GM12878 (cell line): ENCODE data around the gene RCOR1. TPM values are rescaled to one million over a fixed set of nuclear protein-coding genes. Genes with fewer than 3 reads are reported as not detected.
A peak's percentile ranks its signal among the peaks of the same experiment; 100 is the strongest.

Experiments used
- BRCA1 ChIP-seq: IDR thresholded peaks from 2 replicates; pipeline ENCODE4 v1.6.1; 2011; ENCODE audit warnings: low read depth, low read length, improper control_type of control experiment
- CBFB ChIP-seq: IDR thresholded peaks from 2 replicates; pipeline ENCODE4 v1.6.1; 2016; ENCODE audit warnings: antibody characterized with exemption, low read depth
- CEBPB ChIP-seq, 2 experiments: fragments of 150-350 bp in 1 of 2; IDR thresholded peaks; 2 replicates each; pipeline ENCODE4 v1.6.1; 2012 to 2014; ENCODE audit warnings: low read depth in 2 of 2, low read length in 2 of 2, borderline replicate concordance in 1 of 2, inconsistent platforms in 1 of 2
- CHD4 ChIP-seq: fragments of 200-600 bp; sonication (generic); IDR thresholded peaks from 2 replicates; pipeline ENCODE4 v1.6.1; 2016; ENCODE audit warnings: mild to moderate bottlenecking
- CREM ChIP-seq: IDR thresholded peaks from 2 replicates; pipeline ENCODE4 v1.6.1; 2014; ENCODE audit warnings: antibody characterized with exemption, low read depth
- FOS ChIP-seq: IDR thresholded peaks from 3 replicates; pipeline ENCODE4 v1.6.1; 2011; ENCODE audit warnings: borderline replicate concordance; ENCODE audit not compliant: insufficient read length; ENCODE audit errors: extremely low read depth
- HDGF ChIP-seq: fragments of 450-650 bp; IDR thresholded peaks from 2 replicates; pipeline ENCODE4 v1.6.1; 2016; ENCODE audit warnings: antibody characterized with exemption
- IKZF2 ChIP-seq, 2 experiments: fragments of 450-650 bp; IDR thresholded peaks; 2 replicates each; pipeline ENCODE4 v1.6.1; 2017; ENCODE audit warnings: mild to moderate bottlenecking in 2 of 2, moderate library complexity in 2 of 2
- MEF2A ChIP-seq: IDR thresholded peaks from 2 replicates; pipeline ENCODE4 v1.6.1; 2011; ENCODE audit warnings: low read depth, mild to moderate bottlenecking, low read length, moderate library complexity; ENCODE audit not compliant: insufficient read depth
- NRF1 ChIP-seq: conservative IDR thresholded peaks from 2 replicates; pipeline ENCODE4 v1.6.1; 2011; ENCODE audit warnings: mild to moderate bottlenecking, low read depth, low read length, improper control_type of control experiment
- PAX8 ChIP-seq: fragments of 450-650 bp; IDR thresholded peaks from 2 replicates; pipeline ENCODE4 v1.6.1; 2017; ENCODE audit warnings: mild to moderate bottlenecking, moderate library complexity
- PML ChIP-seq: IDR thresholded peaks from 2 replicates; pipeline ENCODE4 v1.6.1; 2012; ENCODE audit warnings: low read length, inconsistent platforms
- RAD21 ChIP-seq: IDR thresholded peaks from 2 replicates; pipeline ENCODE4 v1.6.1; 2011; ENCODE audit warnings: mild to moderate bottlenecking, low read depth, low read length, moderate library complexity; ENCODE audit not compliant: insufficient read depth
- SMAD1 ChIP-seq: fragments of 450-650 bp; IDR thresholded peaks from 2 replicates; pipeline ENCODE4 v1.6.1; 2018; ENCODE audit warnings: mild to moderate bottlenecking, low read depth; ENCODE audit not compliant: partially characterized antibody
- SMC3 ChIP-seq: IDR thresholded peaks from 2 replicates; pipeline ENCODE4 v1.6.1; 2011; ENCODE audit warnings: low read length, improper control_type of control experiment, borderline replicate concordance
- SP1 ChIP-seq: IDR thresholded peaks from one replicate; pipeline ENCODE4 v1.6.1; 2011; ENCODE audit warnings: low read depth, low read length
- TBL1XR1 ChIP-seq: IDR thresholded peaks from 2 replicates; pipeline ENCODE4 v1.6.1; 2012; ENCODE audit warnings: low read depth, low read length, improper control_type of control experiment
- polyA plus RNA-seq, 11 experiments: library from polyadenylated mRNA; depleted of rRNA in 4 of 11; unstranded in 6 of 11; stranded (reverse) in 5 of 11; fragments of >200 nt; fragmentation: Nextera tagmentation in 4 of 11; fragmentation: Illumina TruSeq in 1 of 11; extraction: Ambion mirVana in 4 of 11; extraction: Trizol in 1 of 11; gene quantifications; 1 replicate in 1 of 11; 2 replicates in 10 of 11; pipeline versions ENCODE4 v1.2.1 to v1.2.3, GENCODE V29; 2011 to 2016; ENCODE audit warnings: inconsistent platforms in 2 of 11, missing spikeins in 2 of 11, low read depth in 1 of 11
- total RNA-seq, 4 experiments: library from RNA; depleted of rRNA in 3 of 4; stranded (reverse); fragments of >200 nt in 3 of 4; fragmentation: Illumina TruSeq in 1 of 4; extraction: Trizol in 1 of 4; gene quantifications; 2 replicates each; pipeline versions ENCODE4 v1.2.1 to v1.2.3, GENCODE V29; 2013 to 2021
- TF ChIP-seq, protein P1 (sequence below): fragments of 450-650 bp; IDR thresholded peaks from 2 replicates; pipeline ENCODE4 v1.6.1; 2018; ENCODE audit warnings: borderline replicate concordance, mild to moderate bottlenecking; ENCODE audit not compliant: partially characterized antibody
- TF ChIP-seq, protein P2 (sequence below): fragments of 150-350 bp; IDR thresholded peaks from 2 replicates; pipeline ENCODE4 v1.6.1; 2014; ENCODE audit warnings: mild to moderate bottlenecking, low read depth, low read length
- TF ChIP-seq, protein P3 (sequence below): fragments of 450-650 bp; formaldehyde crosslinking; IDR thresholded peaks from 2 replicates; pipeline ENCODE4 v1.4.0; 2022; ENCODE audit warnings: mild to moderate bottlenecking, moderate library complexity

RCOR1 gene
- total and polyA plus RNA-seq, 10 of the 15 experiments (the other 5 are each of a cell fraction or from before 2014, with no cell fraction given) = 1.6 to 12.2 (median 4.4) TPM

GRCh38 chr14:102754370-102755262 lies 162.2 kb downstream of the RCOR1 start (continued):
- TF ChIP-seq SMC3 (no peak), HDGF (peak; percentile 69; the same call in 1 of the 2 replicates), PAX8 (no peak), PML (no peak), FOS (no peak), BRCA1 (no peak), SP1 (peak; percentile 53), CHD4 (no peak), CREM (no peak; the same call in 1 of the 2 replicates), NRF1 (no peak), MEF2A (peak; percentile 93), RAD21 (no peak), IKZF2 (IDR thresholded peaks at IDR 0.05) (peak; percentile 67 to 78), CBFB (no peak), SMAD1 (no peak), CEBPB (IDR thresholded peaks at IDR 0.05; ENCODE audit: borderline replicate concordance in 1 of 2, low read depth in 2 of 2, low read length in 2 of 2) (no peak), TBL1XR1 (no peak)
- TF ChIP-seq, protein P1, sequence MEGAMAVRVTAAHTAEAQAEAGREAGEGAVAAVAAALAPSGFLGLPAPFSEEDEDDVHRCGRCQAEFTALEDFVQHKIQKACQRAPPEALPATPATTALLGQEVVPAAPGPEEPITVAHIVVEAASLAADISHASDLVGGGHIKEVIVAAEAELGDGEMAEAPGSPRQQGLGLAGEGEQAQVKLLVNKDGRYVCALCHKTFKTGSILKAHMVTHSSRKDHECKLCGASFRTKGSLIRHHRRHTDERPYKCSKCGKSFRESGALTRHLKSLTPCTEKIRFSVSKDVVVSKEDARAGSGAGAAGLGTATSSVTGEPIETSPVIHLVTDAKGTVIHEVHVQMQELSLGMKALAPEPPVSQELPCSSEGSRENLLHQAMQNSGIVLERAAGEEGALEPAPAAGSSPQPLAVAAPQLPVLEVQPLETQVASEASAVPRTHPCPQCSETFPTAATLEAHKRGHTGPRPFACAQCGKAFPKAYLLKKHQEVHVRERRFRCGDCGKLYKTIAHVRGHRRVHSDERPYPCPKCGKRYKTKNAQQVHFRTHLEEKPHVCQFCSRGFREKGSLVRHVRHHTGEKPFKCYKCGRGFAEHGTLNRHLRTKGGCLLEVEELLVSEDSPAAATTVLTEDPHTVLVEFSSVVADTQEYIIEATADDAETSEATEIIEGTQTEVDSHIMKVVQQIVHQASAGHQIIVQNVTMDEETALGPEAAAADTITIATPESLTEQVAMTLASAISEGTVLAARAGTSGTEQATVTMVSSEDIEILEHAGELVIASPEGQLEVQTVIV = no peak
- TF ChIP-seq, protein P2, sequence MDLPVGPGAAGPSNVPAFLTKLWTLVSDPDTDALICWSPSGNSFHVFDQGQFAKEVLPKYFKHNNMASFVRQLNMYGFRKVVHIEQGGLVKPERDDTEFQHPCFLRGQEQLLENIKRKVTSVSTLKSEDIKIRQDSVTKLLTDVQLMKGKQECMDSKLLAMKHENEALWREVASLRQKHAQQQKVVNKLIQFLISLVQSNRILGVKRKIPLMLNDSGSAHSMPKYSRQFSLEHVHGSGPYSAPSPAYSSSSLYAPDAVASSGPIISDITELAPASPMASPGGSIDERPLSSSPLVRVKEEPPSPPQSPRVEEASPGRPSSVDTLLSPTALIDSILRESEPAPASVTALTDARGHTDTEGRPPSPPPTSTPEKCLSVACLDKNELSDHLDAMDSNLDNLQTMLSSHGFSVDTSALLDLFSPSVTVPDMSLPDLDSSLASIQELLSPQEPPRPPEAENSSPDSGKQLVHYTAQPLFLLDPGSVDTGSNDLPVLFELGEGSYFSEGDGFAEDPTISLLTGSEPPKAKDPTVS = no peak
- TF ChIP-seq, protein P3, sequence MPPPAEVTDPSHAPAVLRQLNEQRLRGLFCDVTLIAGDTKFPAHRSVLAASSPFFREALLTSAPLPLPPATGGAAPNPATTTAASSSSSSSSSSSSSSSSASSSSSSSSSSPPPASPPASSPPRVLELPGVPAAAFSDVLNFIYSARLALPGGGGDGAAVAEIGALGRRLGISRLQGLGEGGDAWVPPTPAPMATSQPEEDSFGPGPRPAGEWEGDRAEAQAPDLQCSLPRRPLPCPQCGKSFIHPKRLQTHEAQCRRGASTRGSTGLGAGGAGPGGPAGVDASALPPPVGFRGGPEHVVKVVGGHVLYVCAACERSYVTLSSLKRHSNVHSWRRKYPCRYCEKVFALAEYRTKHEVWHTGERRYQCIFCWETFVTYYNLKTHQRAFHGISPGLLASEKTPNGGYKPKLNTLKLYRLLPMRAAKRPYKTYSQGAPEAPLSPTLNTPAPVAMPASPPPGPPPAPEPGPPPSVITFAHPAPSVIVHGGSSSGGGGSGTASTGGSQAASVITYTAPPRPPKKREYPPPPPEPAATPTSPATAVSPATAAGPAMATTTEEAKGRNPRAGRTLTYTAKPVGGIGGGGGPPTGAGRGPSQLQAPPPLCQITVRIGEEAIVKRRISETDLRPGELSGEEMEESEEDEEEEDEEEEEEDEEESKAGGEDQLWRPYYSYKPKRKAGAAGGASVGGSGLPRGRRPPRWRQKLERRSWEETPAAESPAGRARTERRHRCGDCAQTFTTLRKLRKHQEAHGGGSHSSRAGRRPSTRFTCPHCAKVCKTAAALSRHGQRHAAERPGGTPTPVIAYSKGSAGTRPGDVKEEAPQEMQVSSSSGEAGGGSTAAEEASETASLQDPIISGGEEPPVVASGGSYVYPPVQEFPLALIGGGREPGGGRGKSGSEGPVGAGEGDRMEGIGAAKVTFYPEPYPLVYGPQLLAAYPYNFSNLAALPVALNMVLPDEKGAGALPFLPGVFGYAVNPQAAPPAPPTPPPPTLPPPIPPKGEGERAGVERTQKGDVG (CRISPR knock-in tag) = no peak
